GM19452 (cell line): ENCODE measurements around the gene HAT1.
"Not testable (repeated sequence)": the region's sequence is repeated elsewhere in the genome, so short reads cannot be mapped to it uniquely, and the experiment has no call there.

Experiments used
- ATAC-seq: cut with Tn5 transposase; IDR thresholded peaks from one replicate; pipeline ENCODE4 v1.9.1; 2021; ENCODE audit not compliant: unreplicated experiment

Gene HAT1

GRCh38 chr2:171922230-171923022, at the start of gene HAT1:
Gene HAT1, plus strand, starts transcription at chr2:171922461. Its CDS starts 40 bp downstream, at chr2:171922501.
- peak; percentile 98 for ATAC-seq

- no peak for ATAC-seq
These were observed 47.7 kb upstream of the HAT1 start for GRCh38 chr2:171874517-171874916.

- no peak for ATAC-seq
These were observed 47.3 kb upstream of the HAT1 start for GRCh38 chr2:171874963-171875362.

- no peak for ATAC-seq
These were observed 43.7 kb upstream of the HAT1 start for GRCh38 chr2:171878481-171878993.

- ATAC-seq: no peak
These were observed 42.4 kb upstream of the HAT1 start for GRCh38 chr2:171879865-171880264.

- no peak for ATAC-seq
These were observed 41.5 kb upstream of the HAT1 start for GRCh38 chr2:171880774-171881173.

GRCh38 chr2:171882089-171882769, 40.0 kb upstream of the HAT1 start:
- no peak for ATAC-seq

- no peak for ATAC-seq
These were observed 38.9 kb upstream of the HAT1 start for GRCh38 chr2:171883275-171883893.

GRCh38 chr2:171889333-171889732, 32.9 kb upstream of the HAT1 start:
- ATAC-seq: no peak

- ATAC-seq: no peak
These were observed 32.5 kb upstream of the HAT1 start for GRCh38 chr2:171889808-171890207.

- ATAC-seq: no peak
These were observed 29.0 kb upstream of the HAT1 start for GRCh38 chr2:171893196-171893823.

- ATAC-seq: peak; percentile 92
These were observed 28.2 kb upstream of the HAT1 start, which contains the start of gene SLC25A12 for GRCh38 chr2:171893824-171894611. Gene SLC25A12, minus strand, starts transcription at chr2:171894244. Its CDS starts 30 bp downstream, at chr2:171894214.

- ATAC-seq: no peak
These were observed 27.7 kb upstream of the HAT1 start for GRCh38 chr2:171894612-171894947.

GRCh38 chr2:171895786-171896185, 26.5 kb upstream of the HAT1 start:
- ATAC-seq: no peak

- not testable (repeated sequence) for ATAC-seq
These were observed 22.5 kb upstream of the HAT1 start for GRCh38 chr2:171899623-171900282.

GRCh38 chr2:171902840-171903420, 19.3 kb upstream of the HAT1 start:
- no peak for ATAC-seq

- ATAC-seq: no peak
These were observed 14.0 kb upstream of the HAT1 start for GRCh38 chr2:171908235-171908634.

GRCh38 chr2:171909266-171909665, 13.0 kb upstream of the HAT1 start:
- no peak for ATAC-seq

GRCh38 chr2:171910494-171910893, 11.8 kb upstream of the HAT1 start:
- no peak for ATAC-seq

- no peak for ATAC-seq
These were observed 8.7 kb upstream of the HAT1 start for GRCh38 chr2:171913517-171913916.
